Ureter (tissue), 1 donor: ENCODE results near the gene GSG1L. TPM values are rescaled to one million over a fixed set of nuclear protein-coding genes. Genes with fewer than 3 reads are reported as not detected.

Source experiments
- DNase-seq: peaks from one replicate; pipeline ENCODE4 v3.0.0-alpha.2; 2020; ENCODE audit warnings: low spot score
- total RNA-seq: library from RNA; stranded (reverse); gene quantifications from one replicate; pipeline ENCODE4 v1.2.4, GENCODE V29; 2023
- donor health status: DM: yes; HTN: yes; CAD: no.

Gene GSG1L
- 0.21 TPM for total RNA-seq

- DNase-seq: no peak
These were observed at the start of gene GSG1L for GRCh38 chr16:28063591-28064061. GSG1L (minus strand) TSS chr16:28063714; CDS start chr16:28063424, 290 bp downstream.

GRCh38 chr16:28112908-28113307 is 49.4 kb upstream of the GSG1L start:
- no peak for DNase-seq

- no peak for DNase-seq
These were observed 47.5 kb upstream of the GSG1L start for GRCh38 chr16:28110977-28111376.

GRCh38 chr16:28110479-28110878 is 47.0 kb upstream of the GSG1L start:
- DNase-seq: no peak

GRCh38 chr16:28110074-28110473 is 46.6 kb upstream of the GSG1L start:
- DNase-seq: no peak

- no peak for DNase-seq
These were observed 45.2 kb upstream of the GSG1L start for GRCh38 chr16:28108590-28109247.

- no peak for DNase-seq
These were observed 43.7 kb upstream of the GSG1L start for GRCh38 chr16:28107232-28107631.

- no peak for DNase-seq
These were observed 43.1 kb upstream of the GSG1L start for GRCh38 chr16:28106467-28107215.

GRCh38 chr16:28105954-28106353 is 42.4 kb upstream of the GSG1L start:
- DNase-seq: no peak

- DNase-seq: no peak
These were observed 41.8 kb upstream of the GSG1L start for GRCh38 chr16:28105297-28105696.

- no peak for DNase-seq
These were observed 40.9 kb upstream of the GSG1L start for GRCh38 chr16:28104404-28104803.

- DNase-seq: no peak
These were observed 40.1 kb upstream of the GSG1L start for GRCh38 chr16:28103516-28104170.

- DNase-seq: no peak
These were observed 38.0 kb upstream of the GSG1L start for GRCh38 chr16:28101533-28101890.

- no peak for DNase-seq
These were observed 37.5 kb upstream of the GSG1L start for GRCh38 chr16:28100810-28101532.

- DNase-seq: no peak
These were observed 35.7 kb upstream of the GSG1L start for GRCh38 chr16:28098959-28099945.

- DNase-seq: no peak
These were observed 34.9 kb upstream of the GSG1L start for GRCh38 chr16:28098171-28098958.

GRCh38 chr16:28096983-28097899 is 33.7 kb upstream of the GSG1L start:
- no peak for DNase-seq

- no peak for DNase-seq
These were observed 29.8 kb upstream of the GSG1L start for GRCh38 chr16:28093385-28093725.

GRCh38 chr16:28092721-28093384 is 29.3 kb upstream of the GSG1L start:
- DNase-seq: no peak
